ENCODE results near the gene ADGRE2. TPM values are rescaled to one million over a fixed set of nuclear protein-coding genes. Genes with fewer than 3 reads are reported as not detected.
"Not testable (repeated sequence)": the region's sequence is repeated elsewhere in the genome, so short reads cannot be mapped to it uniquely, and the experiment has no call there.

The ADGRE2 gene
- total RNA-seq, 1 experiment from 2014 or later = 1.2 TPM

- H3K27ac ChIP-seq (ENCODE audit: insufficient read length, low read depth, low read length) = no peak overlapping the region
- H4K8ac ChIP-seq (replicated peaks; ENCODE audit: insufficient read length, low read depth, low read length) = no peak overlapping the region
- no peak overlapping the region for H3K18ac ChIP-seq (ENCODE audit: insufficient read length, low read depth, low read length)
- H2BK15ac ChIP-seq (ENCODE audit: low read depth, low read length) = no peak overlapping the region
- no peak overlapping the region for H2BK120ac ChIP-seq (ENCODE audit: low read depth, low read length, poor library complexity, severe bottlenecking)
- no peak overlapping the region for H3T11ph ChIP-seq (ENCODE audit: low read length)
- peaks cover 6 to 7% of the 10 kb centered on the region in 2 experiments; a peak in 3 of 4 replicates for H3K4me1 Mint-ChIP-seq
- WGBS (ENCODE audit: extremely low coverage, insufficient read length, low lambda C conversion rate) = no CpG with 5 or more reads among the region's 22 CpGs
- H2AFZ ChIP-seq (ENCODE audit: low read length) = no peak overlapping the region
- H3K36me3 Mint-ChIP-seq (ENCODE audit: insufficient read depth in 1 of 3, low read depth in 3 of 3) = peaks cover 0 to 5% (median 0%) of the 10 kb centered on the region in 3 experiments; a peak in 3 of 7 replicates
- no peak overlapping the region; the same call in 1 of the 2 replicates for H3K14ac ChIP-seq (ENCODE audit: insufficient read depth, low read length)
- H3K56ac ChIP-seq (ENCODE audit: insufficient read length, low read depth, low read length) = no peak overlapping the region
- no peaks in the 10 kb centered on the region for H3K79me2 ChIP-seq (ENCODE audit: insufficient read depth, low read length)
- H3K4ac ChIP-seq (ENCODE audit: low read depth, low read length) = no peak overlapping the region
- no peak for TF ChIP-seq CTCF (conservative IDR thresholded peaks at IDR 0.05)
- H3K27me3 ChIP-seq (ENCODE audit: insufficient read depth, low read length) = no peaks in the 10 kb centered on the region
- no peak overlapping the region for H2BK12ac ChIP-seq (ENCODE audit: insufficient read length, low read depth, low read length)
- peak overlapping the region; percentile 63 to 77 for H3K4me3 Mint-ChIP-seq
- H3K27ac Mint-ChIP-seq = peak overlapping the region in 1 of 3 experiments; percentile 75; a peak in 1 of 7 replicates
- no peaks in the 10 kb centered on the region for H4K20me1 ChIP-seq (ENCODE audit: control insufficient read depth, insufficient read depth, insufficient read length)
- H3K9ac ChIP-seq (ENCODE audit: extremely low read depth, insufficient read length, low read length) = no peak overlapping the region
- H3K4me1 ChIP-seq (ENCODE audit: insufficient read depth, low read length) = no peaks in the 10 kb centered on the region; the same call in 1 of the 2 replicates
- no peak overlapping the region for H4K91ac ChIP-seq (ENCODE audit: insufficient read length, low read depth, low read length)
- no peak overlapping the region for H2BK5ac ChIP-seq (ENCODE audit: insufficient read length, low read length)
- DNase-seq = peak; percentile 31
- H3K27me3 Mint-ChIP-seq (ENCODE audit: low read depth) = peaks cover 22% of the 10 kb centered on the region
- H3K23ac ChIP-seq (ENCODE audit: insufficient read length, low read depth, low read length) = no peak overlapping the region
- H2AK5ac ChIP-seq (ENCODE audit: insufficient read length, low read length) = no peak overlapping the region
- no peaks in the 10 kb centered on the region for H3K9me3 ChIP-seq (ENCODE audit: control insufficient read depth, low read depth, low read length)
- H3K9me3 Mint-ChIP-seq = peaks cover 9 to 59% of the 10 kb centered on the region in 2 experiments; a peak in 4 of 5 replicates
- no peak overlapping the region for H4K5ac ChIP-seq (ENCODE audit: insufficient read length, low read depth, low read length)
- H2BK20ac ChIP-seq (ENCODE audit: low read depth, low read length, poor library complexity, severe bottlenecking) = no peak overlapping the region
- H3K23me2 ChIP-seq (ENCODE audit: insufficient read length, low read depth, low read length, poor library complexity, severe bottlenecking) = peaks cover 12% of the 10 kb centered on the region
- no peaks in the 10 kb centered on the region for H3K79me1 ChIP-seq (ENCODE audit: insufficient read depth, low read depth, low read length, poor library complexity, severe bottlenecking)
- peak overlapping the region; percentile 73 for H3K4me2 ChIP-seq (ENCODE audit: insufficient read depth, insufficient read length, low read length)
These were observed 2.3 kb downstream of the ADGRE2 start for GRCh38 chr19:14775869-14776586.

GRCh38 chr19:14775326-14775725, 3.0 kb downstream of the ADGRE2 start:
- H4K91ac ChIP-seq (ENCODE audit: insufficient read length, low read depth, low read length); H2AFZ ChIP-seq (ENCODE audit: low read length); H3T11ph ChIP-seq (ENCODE audit: low read length); H2BK5ac ChIP-seq (ENCODE audit: insufficient read length, low read length); H4K20me1 ChIP-seq (ENCODE audit: control insufficient read depth, insufficient read depth, insufficient read length); H4K8ac ChIP-seq (replicated peaks; ENCODE audit: insufficient read length, low read depth, low read length); H3K14ac ChIP-seq (ENCODE audit: insufficient read depth, low read length); H3K27ac Mint-ChIP-seq; H3K18ac ChIP-seq (ENCODE audit: insufficient read length, low read depth, low read length); H3K79me2 ChIP-seq (ENCODE audit: insufficient read depth, low read length); H2AK5ac ChIP-seq (ENCODE audit: insufficient read length, low read length); H4K5ac ChIP-seq (ENCODE audit: insufficient read length, low read depth, low read length); H2BK12ac ChIP-seq (ENCODE audit: insufficient read length, low read depth, low read length); H3K9me3 ChIP-seq (ENCODE audit: control insufficient read depth, low read depth, low read length); H3K27me3 ChIP-seq (ENCODE audit: insufficient read depth, low read length); H2BK20ac ChIP-seq (ENCODE audit: low read depth, low read length, poor library complexity, severe bottlenecking); H2BK120ac ChIP-seq (ENCODE audit: low read depth, low read length, poor library complexity, severe bottlenecking); H3K4me1 Mint-ChIP-seq; H3K23ac ChIP-seq (ENCODE audit: insufficient read length, low read depth, low read length); H3K79me1 ChIP-seq (ENCODE audit: insufficient read depth, low read depth, low read length, poor library complexity, severe bottlenecking); H2BK15ac ChIP-seq (ENCODE audit: low read depth, low read length); H3K36me3 Mint-ChIP-seq (ENCODE audit: insufficient read depth in 1 of 3, low read depth in 3 of 3); H3K56ac ChIP-seq (ENCODE audit: insufficient read length, low read depth, low read length); H3K4me1 ChIP-seq (ENCODE audit: insufficient read depth, low read length); H3K4me3 Mint-ChIP-seq; H3K4ac ChIP-seq (ENCODE audit: low read depth, low read length); H3K27ac ChIP-seq (ENCODE audit: insufficient read length, low read depth, low read length); H3K9ac ChIP-seq (ENCODE audit: extremely low read depth, insufficient read length, low read length): not testable (repeated sequence)
- H3K9me3 Mint-ChIP-seq = peaks cover 9 to 57% of the 10 kb centered on the region in 2 experiments; a peak in 4 of 5 replicates
- peak overlapping the region; percentile 73 for H3K4me2 ChIP-seq (ENCODE audit: insufficient read depth, insufficient read length, low read length)
- WGBS (ENCODE audit: extremely low coverage, insufficient read length, low lambda C conversion rate) = no CpG with 5 or more reads among the region's 8 CpGs
- DNase-seq = peak; percentile 18
- peaks cover 12% of the 10 kb centered on the region for H3K23me2 ChIP-seq (ENCODE audit: insufficient read length, low read depth, low read length, poor library complexity, severe bottlenecking)
- H3K27me3 Mint-ChIP-seq (ENCODE audit: low read depth) = peaks cover 22% of the 10 kb centered on the region
